Brain microvascular endothelial cell (primary cell): Measurements from ENCODE around the gene S100A14.
A peak's percentile ranks its signal among the peaks of the same experiment; 100 is the strongest.

ENCODE experiments used
- DNase-seq: peaks from one replicate; pipeline ENCODE4 v3.0.0-alpha.2; 2020
- H3K27ac ChIP-seq: fragments of 250-450 bp; sonication (Bioruptor Pico); 2 replicates; pipeline ENCODE4 v1.5.1; 2020; ENCODE audit warnings: mild to moderate bottlenecking, moderate library complexity
- H3K27me3 ChIP-seq: fragments of 250-450 bp; sonication (Bioruptor Pico); replicated peaks from 2 replicates; pipeline ENCODE4 v1.5.1; 2020; ENCODE audit warnings: mild to moderate bottlenecking
- H3K36me3 ChIP-seq: fragments of 250-450 bp; sonication (Bioruptor Pico); replicated peaks from 2 replicates; pipeline ENCODE4 v1.5.1; 2020; ENCODE audit warnings: mild to moderate bottlenecking
- H3K4me3 ChIP-seq: 2 replicates; pipeline ENCODE4 v1.5.1; 2011; ENCODE audit warnings: low read depth, mild to moderate bottlenecking, control low read depth, low read length, moderate library complexity
- CTCF ChIP-seq: IDR thresholded peaks from 2 replicates; pipeline ENCODE4 v1.5.1; 2011; ENCODE audit warnings: low read depth, mild to moderate bottlenecking, moderate library complexity, low read length, control low read depth, inconsistent platforms; ENCODE audit errors: missing control alignments
- in situ Hi-C: cut with HindIII; loops from 2 replicates; pipeline ENCODE4 v1.10.0; 2017; ENCODE audit warnings: low sequenced_read_pairs, low pct_ligation_motif_present

Gene S100A14

GRCh38 chr1:153602749-153603148 lies 13.4 kb downstream of the S100A14 start:
- Histone ChIP-seq H3K4me3 (no peak overlapping the region), H3K27ac (no peak overlapping the region), H3K36me3 (peaks cover 7% of the 10 kb centered on the region), H3K27me3 (no peaks in the 10 kb centered on the region)
- TF ChIP-seq CTCF: no peak
- in situ Hi-C loops: no loop called here
- DNase-seq: no peak

GRCh38 chr1:153599847-153600246 lies 16.3 kb downstream of the S100A14 start:
- Histone ChIP-seq H3K4me3 (no peak overlapping the region), H3K27me3 (no peaks in the 10 kb centered on the region), H3K27ac (no peak overlapping the region), H3K36me3 (no peaks in the 10 kb centered on the region)
- TF ChIP-seq CTCF: no peak
- no peak for DNase-seq
- in situ Hi-C loops: no loop called here

GRCh38 chr1:153598309-153599172 lies 17.6 kb downstream of the S100A14 start:
- no peak overlapping the region for H3K27ac ChIP-seq
- TF ChIP-seq CTCF: no peak
- DNase-seq: peak; percentile 28
- in situ Hi-C loops: no loop called here
- no peaks in the 10 kb centered on the region for H3K27me3 ChIP-seq
- H3K36me3 ChIP-seq: no peaks in the 10 kb centered on the region
- no peak overlapping the region for H3K4me3 ChIP-seq

- no peak overlapping the region for H3K27ac ChIP-seq
- in situ Hi-C loops: no loop called here
- DNase-seq: peak; percentile 55
Measured at GRCh38 chr1:153597206-153597605, 18.9 kb downstream of the S100A14 start.

GRCh38 chr1:153592748-153593147 lies 23.4 kb downstream of the S100A14 start:
- Histone ChIP-seq H3K4me3 (no peak overlapping the region), H3K27me3 (no peaks in the 10 kb centered on the region), H3K36me3 (no peaks in the 10 kb centered on the region), H3K27ac (no peak overlapping the region)
- in situ Hi-C loops: no loop called here
- no peak for DNase-seq
- TF ChIP-seq CTCF: no peak

More at GRCh38 chr1:153597206-153597605, 18.9 kb downstream of the S100A14 start:
- H3K27me3 ChIP-seq: no peaks in the 10 kb centered on the region
- no peak overlapping the region for H3K4me3 ChIP-seq
- TF ChIP-seq CTCF: no peak
- H3K36me3 ChIP-seq: no peaks in the 10 kb centered on the region
